NCI-H128 (cell line): ENCODE results near the gene HS3ST5.
"Not testable (repeated sequence)": the region's sequence is repeated elsewhere in the genome, so short reads cannot be mapped to it uniquely, and the experiment has no call there.

Experiments
- DNase-seq: peaks from one replicate; lab custom pipeline; 2025; ENCODE audit not compliant: unreplicated experiment; lab: John Stamatoyannopoulos, UW

Gene HS3ST5

DNA sequence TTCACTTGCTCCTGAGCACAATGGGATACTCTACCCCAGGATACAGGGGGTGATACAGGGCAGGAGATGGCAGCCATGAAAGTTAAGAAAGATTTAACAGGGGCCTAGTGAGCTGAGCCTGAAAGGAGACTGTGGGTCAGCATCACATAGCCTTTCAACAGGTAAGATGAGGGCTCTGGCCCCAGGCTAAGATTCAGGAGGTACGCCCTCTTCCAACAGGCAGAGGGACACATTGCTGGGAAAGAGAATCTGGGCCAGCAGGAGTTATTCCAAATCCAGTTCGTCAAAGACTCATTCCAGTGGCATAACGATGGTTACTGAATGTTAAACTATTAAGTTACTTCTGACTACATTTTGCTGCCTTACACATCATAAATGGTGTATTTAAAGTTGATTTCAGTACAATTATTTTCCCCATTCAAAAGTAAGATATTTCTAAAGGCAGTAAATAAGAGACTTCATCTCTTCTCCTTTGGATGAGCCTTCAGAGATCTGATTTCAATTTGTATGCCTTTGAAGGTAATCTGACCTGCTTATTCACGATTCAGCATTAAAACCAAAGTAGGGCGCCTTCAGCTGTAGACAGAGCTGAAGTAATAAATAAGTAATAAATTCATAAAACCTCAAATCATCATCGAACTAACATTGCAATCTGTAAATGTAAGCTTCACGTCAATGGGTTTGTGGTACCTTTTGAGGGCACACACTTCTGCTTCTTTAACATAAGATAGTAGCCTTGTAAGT lies 62.4 kb downstream of the HS3ST5 start:
- no peak for DNase-seq

DNA sequence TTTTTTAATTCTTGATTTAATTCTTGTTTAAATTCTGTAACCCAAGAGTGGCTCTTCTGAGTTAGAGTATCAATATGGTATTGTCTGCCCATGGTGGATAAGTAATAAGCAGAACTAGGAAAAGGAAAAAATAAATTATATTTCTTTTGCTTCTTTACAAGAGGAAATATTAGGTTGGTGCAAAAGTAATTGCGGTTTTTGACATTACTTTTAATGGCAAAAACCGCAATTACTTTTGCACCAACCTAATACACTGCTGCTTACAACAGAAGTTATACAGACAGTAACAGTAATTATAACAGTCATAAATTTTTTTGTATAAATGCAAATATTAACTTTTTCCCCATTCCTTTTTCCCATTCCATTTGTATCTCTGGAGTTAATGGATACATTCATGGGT lies 65.6 kb downstream of the HS3ST5 start:
- DNase-seq = no peak

DNA sequence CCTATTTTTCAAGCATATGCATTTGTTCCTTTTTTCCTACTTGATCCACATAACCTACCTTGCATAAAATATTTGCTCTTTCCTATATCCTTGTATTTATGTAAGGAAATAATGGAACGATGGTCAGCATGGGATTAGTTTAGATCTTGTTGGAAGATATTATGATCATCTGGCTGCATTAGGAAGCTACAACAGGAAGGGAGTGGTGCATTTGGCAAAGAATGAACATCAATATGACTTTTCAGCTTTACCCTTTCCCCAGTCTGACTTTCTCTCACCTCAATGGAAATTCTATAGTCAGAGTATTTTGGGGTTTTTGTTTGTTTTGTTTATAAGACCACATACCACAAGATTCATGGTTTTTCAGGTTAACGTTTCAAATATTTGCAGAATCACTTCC lies 66.0 kb downstream of the HS3ST5 start:
- DNase-seq = no peak

DNA sequence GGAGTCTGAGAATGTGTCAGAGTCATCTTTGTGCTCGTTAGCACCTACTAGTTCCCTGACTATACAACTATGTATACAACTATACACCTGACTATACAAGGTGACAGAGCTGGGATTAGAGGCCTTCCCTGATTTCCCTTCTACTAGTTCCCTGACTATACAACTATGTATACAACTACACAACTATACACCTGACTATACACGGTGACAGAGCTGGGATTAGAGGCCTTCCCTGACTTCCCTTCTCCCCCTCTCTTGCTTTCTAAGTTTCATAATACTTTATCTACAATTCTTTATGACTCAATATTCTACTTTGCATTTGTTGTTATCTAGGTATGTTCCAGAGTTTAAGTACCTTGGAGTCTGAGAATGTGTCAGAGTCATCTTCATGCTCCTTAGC lies 68.0 kb downstream of the HS3ST5 start:
- no peak for DNase-seq

DNA sequence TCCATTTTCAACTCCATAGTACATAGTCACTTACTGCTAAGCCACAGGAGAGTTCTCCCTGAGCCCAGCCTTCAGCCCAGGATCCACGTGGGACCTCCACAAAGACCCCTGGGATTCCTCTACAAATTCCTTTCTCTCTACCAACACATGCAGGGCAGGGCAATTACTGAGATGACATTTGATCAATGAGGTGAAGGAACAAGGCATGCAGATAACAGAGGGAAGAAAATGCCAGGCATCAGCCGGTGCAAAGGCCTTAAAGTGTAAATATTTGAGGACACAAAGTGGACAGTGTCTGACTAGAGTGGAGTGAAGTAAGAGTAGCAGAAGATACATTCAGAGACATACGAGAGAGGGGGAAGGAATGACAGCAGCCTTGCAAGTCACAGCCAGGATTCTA lies 70.2 kb downstream of the HS3ST5 start:
- no peak for DNase-seq

DNA sequence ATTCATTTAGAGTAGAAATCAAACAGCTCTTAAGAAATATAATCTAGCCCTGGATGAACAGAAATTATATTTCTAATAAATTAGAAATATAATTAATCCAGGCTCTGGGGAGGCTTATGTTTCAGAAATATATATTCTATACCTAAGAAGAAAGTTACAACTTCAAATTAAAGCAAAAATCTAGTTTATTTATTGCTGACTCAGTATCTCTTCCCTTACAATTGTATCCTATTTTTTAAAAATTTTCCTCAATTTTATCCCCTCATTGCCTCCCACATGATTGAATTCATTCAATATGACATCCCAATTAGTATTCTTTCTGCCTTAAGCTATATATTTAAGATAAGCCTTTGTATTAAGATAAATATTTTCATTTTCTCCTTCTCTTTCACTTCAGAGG lies 71.4 kb downstream of the HS3ST5 start:
- DNase-seq = no peak

DNA sequence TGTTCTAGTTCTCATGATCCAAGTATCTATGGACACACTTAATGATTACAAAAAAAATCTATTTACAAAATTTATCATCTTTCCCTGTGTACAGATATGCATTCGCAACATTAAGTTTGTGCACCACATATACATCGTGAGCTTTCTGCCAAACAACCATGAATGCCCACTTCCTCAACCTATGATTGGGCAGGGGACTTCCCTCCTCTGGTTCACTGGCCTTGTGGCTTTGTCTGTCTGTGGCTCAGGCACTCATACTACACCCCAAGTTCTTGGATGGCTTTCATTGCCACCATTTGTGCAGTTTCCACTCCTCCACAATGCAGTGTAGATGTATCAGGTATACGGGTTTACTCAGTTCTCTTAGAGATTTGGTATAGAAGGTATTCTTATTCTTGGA lies 74.9 kb downstream of the HS3ST5 start:
- DNase-seq = no peak

DNA sequence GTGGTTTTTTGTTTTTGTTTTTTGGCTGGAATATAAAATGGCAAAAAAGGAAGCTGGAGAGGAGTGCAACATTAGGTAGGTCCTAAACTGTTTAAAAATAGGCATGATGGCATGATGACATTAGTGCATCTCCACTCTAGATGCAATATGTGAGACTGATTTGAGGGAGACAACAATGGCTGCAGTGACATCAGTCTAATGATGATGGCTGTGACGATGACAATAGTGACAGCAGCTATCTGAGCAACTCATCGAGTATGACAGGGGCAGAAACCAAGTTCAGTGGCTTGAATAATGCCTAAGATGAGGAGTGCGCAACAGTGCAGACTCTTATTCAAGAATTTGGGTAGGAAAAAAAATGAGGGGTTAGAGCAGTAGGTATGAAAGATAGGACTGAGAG lies 82.0 kb downstream of the HS3ST5 start:
- no peak for DNase-seq

DNA sequence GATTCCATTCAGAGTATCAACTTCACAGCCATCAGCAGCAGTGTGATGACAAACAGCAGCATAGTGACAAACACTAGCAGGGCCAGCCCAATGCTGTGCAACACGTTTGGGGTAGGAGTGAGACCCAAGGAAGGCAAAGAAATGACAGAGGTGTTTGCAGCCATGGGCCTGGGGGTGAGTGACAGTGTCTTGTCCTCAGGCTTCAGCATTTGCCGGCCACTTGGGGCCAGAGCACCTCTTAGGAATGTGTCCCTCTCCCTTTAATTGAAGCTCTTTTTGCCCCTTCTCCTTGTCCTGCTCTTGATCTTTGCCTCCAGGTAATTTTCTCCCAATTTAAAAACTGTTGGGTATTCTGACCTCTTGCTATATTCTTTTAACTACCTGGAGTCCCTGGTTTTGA lies 84.4 kb downstream of the HS3ST5 start:
- DNase-seq = no peak

DNA sequence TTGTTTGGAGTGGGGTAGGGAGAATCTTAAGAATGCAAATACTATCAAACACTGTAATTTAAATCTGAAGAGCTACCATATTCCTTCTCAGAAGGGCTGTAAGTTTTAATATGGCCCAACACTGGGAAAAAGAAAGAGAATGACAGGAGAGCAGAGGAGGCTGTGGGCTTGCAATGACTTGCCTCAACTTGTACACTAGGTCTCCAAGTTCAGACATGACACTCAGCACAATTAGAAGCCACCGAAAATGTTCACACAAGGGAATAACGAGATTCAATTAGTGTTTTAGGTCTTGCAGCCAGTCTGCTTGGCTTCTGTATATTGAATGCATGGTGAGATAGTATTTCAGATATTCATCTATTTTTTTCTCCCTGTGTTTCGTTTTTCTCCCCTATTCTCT lies 89.4 kb downstream of the HS3ST5 start:
- no peak for DNase-seq

DNA sequence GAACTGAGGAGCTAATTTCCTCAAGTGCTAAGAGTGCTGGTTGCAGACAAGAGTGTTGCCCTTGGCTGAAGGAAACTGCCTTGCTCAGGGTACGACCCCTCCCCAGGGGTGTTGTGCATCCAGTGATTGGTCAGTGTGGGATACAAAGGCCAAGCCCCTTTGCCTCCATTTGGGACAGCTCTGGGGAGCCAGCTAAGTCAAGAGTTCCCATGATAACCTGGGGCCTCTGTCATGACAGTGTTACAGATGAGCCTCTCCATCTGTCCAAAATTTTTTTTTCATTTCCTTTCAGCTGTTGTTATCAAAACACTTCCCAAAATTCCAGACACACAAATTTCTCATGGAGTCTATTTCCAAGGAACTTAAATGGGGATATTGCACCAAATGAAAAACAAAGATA lies 93.3 kb downstream of the HS3ST5 start:
- DNase-seq = no peak

DNA sequence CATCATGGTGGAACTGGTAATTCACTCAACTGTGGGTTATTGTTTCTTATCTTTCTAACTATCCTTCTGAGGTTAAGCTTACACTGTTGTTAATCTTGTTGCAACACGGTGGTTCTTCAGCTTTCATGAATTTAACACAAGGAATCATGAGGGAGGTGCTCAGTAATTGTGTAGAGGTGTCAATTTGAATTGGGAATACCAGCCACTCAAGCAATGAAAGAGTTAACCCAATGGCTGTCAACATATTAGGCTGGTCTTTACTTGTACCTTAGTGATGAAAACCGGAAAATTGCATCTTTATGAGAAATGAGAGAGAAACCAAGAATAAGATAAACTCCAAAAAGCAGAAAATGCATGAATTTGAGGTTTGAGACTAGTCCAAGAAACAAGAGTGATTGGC lies 95.7 kb downstream of the HS3ST5 start:
- no peak for DNase-seq

DNA sequence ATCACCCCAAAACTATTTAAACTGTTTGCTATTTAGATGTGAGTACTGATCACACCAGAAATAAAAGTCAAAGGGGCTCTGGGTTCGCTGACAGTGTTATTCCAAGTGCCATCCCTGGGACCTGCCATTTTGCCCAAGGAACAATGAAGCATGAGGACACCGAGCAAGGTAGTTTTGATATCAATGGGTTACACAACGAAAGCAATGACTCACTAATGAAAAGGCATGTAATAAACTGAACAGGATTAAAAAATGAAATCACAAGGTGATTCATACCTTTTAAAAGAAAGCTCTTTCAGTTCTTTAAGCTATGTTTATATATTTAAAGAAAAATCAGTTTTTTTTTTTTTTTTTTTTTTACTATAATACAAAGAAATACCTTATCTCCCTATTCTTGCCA lies 102.0 kb downstream of the HS3ST5 start:
- no peak for DNase-seq

DNA sequence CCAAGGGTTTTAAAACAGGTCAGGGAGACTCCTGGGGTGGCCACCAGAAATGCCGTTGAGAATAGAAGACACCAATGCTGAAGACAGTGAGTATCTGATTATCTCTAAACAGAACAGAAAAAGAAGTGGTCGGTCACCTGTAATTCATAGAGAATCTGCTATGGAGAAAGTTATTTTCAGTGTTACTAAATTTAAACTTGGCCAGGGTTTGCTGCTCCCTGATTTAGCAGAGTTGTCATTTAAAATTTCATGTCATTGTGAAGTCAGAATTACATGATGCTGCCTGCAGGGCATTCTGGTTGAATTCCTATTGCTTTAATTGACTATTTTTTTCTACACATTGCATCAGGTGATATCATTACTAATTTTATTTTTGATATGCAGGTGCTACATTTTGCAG lies 114.1 kb downstream of the HS3ST5 start:
- DNase-seq = no peak

DNA sequence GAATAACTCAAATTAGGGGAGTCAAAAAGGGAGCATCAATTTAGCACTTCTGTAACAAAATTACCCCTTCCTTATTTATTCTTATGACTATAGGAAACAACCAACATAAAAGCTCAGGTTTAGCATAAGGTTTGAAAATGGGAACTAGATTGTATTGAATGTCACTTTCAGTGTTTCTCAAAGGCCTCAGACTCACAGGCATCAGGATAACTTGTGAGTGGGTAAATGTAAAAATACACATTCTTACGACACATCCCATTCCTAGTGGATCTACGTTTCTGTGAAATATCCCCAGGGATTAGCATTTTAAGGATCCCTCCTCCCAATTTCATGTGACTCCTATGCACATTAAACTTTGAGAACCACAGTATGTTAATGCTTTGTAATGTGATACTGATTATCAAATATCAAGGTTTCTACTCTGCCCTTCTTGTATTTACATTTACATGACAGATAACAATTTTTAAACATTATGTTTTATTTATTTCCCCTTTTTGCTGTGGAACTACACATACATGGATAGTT lies 114.8 kb downstream of the HS3ST5 start:
- DNase-seq = no peak

DNA sequence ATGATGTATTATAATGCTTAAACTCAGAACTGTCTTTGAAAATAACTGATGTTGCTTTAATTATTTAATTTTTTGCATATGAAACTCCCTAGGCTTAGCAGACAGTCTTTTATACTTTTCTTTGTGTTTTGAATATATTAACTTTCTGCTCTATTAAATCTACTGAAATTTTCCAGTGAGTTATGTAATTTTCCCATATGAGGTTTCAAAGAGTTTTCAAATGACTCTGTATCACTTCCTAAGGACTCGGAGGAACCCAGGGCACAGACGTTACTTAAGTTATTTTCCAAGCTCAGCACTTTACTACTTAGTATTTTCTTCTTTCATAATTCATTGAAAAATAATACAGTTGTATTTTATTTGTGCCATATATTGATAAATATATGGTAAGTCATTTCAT lies 122.6 kb downstream of the HS3ST5 start:
- DNase-seq = no peak

DNA sequence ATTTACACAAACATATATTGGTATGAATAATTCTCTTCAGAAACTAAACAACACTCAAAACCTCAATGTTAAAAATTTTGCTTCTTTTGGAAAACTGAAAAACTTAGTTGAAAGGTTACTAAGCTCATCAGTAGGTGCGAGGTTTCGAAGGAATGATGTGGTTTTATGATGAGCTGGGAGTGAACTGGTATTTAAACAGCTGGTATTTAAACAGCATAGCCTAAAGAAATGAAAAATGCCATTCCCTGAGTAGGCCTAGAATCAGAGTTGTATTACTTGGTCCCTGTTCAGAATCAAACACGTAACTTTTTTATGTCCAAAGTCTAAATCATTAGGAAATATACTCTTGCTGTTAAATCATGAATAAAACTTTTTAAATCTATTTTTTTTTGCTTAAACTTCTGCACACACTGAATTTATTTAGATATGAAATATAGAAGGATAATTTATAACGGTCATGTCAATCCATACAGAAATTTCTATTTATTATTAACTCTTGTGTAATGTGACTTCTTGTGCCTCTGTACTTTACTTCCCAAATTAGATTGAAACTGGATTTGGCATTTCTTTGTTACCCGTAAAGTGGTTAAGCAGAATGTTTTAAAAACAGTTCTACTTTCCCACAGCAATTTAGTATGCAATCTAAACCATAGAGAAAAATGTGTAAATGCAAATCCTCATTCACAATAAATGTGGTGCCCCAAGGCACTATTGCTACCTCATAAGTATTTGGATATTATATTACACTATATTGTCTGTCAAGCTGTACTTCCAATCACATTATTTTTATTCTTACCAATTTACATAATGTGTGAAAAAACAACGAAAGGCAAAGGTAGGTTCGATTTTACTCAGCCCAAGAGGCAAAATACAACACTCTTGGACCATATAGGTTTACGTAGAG lies 124.1 kb downstream of the HS3ST5 start:
- DNase-seq = no peak

DNA sequence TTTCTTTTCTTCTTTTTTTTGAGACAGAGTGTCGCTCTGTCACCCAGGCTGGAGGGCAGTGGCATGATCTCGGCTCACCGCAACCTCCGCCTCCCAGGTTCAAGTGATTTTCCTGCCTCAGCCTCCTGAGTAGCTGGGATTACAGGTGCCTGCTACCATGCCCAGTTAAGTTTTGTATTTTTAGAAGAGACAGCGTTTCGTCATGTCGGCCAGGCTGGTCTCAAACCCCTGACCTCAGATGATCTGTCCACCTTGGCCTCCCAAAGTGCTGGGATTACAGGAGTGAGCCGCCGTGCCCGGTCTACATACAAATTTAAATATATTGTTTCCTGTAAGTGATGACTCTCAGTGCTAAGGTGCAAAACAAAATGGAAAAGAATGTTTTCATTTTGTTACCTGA lies 124.8 kb downstream of the HS3ST5 start:
- DNase-seq = not testable (repeated sequence)

DNA sequence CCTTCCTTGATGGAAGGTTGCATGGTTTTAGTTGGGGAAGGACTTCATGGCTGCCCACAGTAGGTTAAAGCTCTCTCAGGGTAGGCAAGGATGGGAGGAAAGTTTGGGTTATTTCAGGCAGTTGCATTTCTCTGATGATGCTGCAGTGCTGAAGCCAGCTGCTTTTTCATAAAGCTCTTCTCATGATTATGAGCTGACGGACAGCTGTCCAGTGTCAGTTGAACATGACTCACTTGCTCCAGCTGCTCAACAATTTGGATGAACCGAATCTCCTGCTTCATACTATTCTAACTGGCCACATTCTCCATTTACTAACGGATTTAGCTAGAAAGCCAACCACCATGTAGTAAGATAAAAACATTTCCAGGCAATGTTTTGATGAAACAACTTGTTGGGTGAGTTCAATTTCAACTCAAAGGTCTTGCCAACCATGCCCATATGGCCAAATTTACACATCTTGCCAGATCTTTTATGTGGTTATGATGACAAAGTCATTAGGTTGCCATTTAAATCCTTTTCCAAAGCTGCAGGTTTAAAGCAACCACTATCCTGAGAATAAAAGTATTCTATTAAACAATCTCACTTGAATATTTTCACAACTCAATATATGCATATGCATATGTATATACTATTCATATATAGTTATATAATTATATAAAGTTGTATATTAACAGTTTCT lies 125.9 kb downstream of the HS3ST5 start:
- DNase-seq = no peak

DNA sequence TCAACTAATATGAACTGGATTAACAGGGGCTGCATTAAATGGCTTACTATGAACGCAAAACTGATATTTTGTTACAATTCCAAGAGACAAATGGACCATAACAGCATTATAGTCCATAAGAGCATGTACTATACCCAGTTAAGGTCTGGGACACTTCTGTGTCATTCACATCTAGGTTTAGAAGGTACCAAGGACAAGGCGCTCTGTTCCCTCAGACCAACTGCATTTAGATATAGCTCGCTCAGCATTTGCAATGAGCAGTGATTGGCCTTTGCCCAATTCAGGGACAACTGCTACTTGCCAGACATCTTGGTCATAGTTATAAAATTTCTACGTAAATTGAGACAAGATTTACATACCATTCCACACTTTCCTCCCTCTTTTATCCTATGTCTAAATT lies 132.4 kb downstream of the HS3ST5 start:
- no peak for DNase-seq

DNA sequence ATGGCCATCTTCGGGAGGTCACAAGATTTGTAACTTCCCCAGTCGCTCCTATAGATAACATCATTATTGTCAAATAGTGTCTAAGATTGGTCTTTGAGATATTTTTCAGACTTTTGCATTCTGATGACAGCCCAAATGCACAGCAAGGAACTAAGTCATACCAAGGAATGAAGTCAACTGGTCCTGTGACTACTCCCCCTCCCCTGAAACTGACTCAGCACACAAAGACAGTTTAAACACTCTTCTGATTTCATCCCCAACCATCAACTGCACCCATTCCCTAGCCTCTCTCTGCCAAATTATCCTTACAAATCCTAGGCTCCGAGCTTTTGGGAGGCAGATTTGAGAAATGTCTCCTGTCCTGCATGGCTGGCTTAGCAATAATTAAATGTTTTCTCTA lies 139.4 kb downstream of the HS3ST5 start:
- no peak for DNase-seq

DNA sequence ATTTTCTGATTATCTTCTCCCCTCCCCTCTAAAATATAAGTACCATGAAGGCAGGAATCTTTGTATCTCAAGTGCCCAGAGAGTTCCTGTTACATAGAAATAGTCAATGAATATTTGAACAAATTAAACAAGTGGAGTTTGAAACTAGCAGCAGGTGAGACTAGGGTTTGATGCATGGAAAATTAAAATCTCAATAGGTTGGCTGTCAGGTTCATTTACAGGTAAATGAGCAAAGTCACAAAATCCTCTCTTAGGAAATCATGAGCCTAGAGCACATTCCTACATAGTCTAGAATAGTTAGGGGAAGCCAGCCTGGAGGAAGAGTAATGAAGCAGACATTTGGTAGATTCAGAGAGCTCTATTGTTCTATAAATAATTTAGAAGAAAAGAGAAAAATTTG lies 140.4 kb downstream of the HS3ST5 start:
- no peak for DNase-seq
